Activated B cell treated with CpG ODN at 0.5 μM for 24 hours (primary cell): ENCODE results near the gene L3MBTL4. TPM values are rescaled to one million over a fixed set of nuclear protein-coding genes. Genes with fewer than 3 reads are reported as not detected.
"Not testable (repeated sequence)": the region's sequence is repeated elsewhere in the genome, so short reads cannot be mapped to it uniquely, and the experiment has no call there.

Source experiments
- ATAC-seq: fragments of 200-7000 bp; cut with Tn5 transposase; one replicate; pipeline ENCODE4 v1.10.0; 2021; ENCODE audit warnings: low read depth, mild to moderate bottlenecking, moderate library complexity
- CTCF ChIA-PET: fragments of 350-600 bp; sonication (Branson Sonifier 250); formaldehyde crosslinking; loops from one replicate; lab custom pipeline; 2021; ENCODE audit warnings: antibody characterized with exemption; lab: Charles Lee
- POLR2A ChIA-PET: fragments of 350-600 bp; sonication (Branson Sonifier 250); formaldehyde crosslinking; loops from one replicate; lab custom pipeline; 2021; ENCODE audit warnings: antibody characterized with exemption; lab: Charles Lee
- DNase-seq: peaks from one replicate; pipeline ENCODE4 v3.0.0; 2022
- H3K27ac Mint-ChIP-seq: one replicate; pipeline ENCODE4 v1.8.0; 2020; ENCODE audit warnings: mixed read lengths
- H3K27me3 Mint-ChIP-seq: one replicate; pipeline ENCODE4 v1.8.0; 2021; ENCODE audit warnings: mixed read lengths
- H3K36me3 Mint-ChIP-seq: one replicate; pipeline ENCODE4 v1.8.0; 2021; ENCODE audit warnings: low read depth, mixed read lengths
- H3K4me1 Mint-ChIP-seq: one replicate; pipeline ENCODE4 v1.8.0; 2021; ENCODE audit warnings: mixed read lengths
- H3K4me3 Mint-ChIP-seq: one replicate; pipeline ENCODE4 v1.8.0; 2020; ENCODE audit warnings: mild to moderate bottlenecking, mixed read lengths
- H3K9me3 Mint-ChIP-seq: one replicate; pipeline ENCODE4 v1.8.0; 2020; ENCODE audit warnings: mixed read lengths
- CTCF ChIP-seq: fragments of 200-600 bp; IDR thresholded peaks from one replicate; pipeline ENCODE4 v1.8.0; 2022; ENCODE audit warnings: antibody characterized with exemption, mild to moderate bottlenecking
- intact Hi-C: fragments of 100-400 bp; cut with micrococcal nuclease; formaldehyde crosslinking; loops from one replicate; pipeline ENCODE4 v1.15.1; 2024
- total RNA-seq: library from RNA; stranded (reverse); gene quantifications from 2 replicates; pipeline ENCODE4 v1.2.3, GENCODE V29; 2022

L3MBTL4 gene
- total RNA-seq, 1 donor from 2014 or later = 12.3 TPM

DNA sequence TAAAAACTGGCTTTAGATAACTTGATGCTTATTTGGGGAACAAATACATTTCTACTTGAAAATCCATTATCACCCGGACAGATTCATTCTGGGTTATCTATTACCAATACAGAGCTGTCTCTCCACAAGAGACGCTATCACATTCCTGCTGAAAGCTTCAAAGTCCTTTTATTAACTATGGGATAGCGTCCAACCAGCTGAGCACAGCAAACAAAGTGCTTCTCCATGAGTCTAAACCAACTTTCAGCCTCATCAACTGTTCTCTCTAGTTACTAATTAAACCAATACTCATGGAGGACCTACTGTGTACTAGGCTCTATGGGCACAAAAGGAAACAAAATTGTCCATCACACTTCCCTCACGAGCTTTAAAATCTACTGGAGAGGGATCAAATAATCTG lies 132.8 kb downstream of the L3MBTL4 start:
- Mint-ChIP-seq H3K4me3 (no peak overlapping the region), H3K9me3 (no peaks in the 10 kb centered on the region), H3K4me1 (no peaks in the 10 kb centered on the region), H3K27ac (no peak overlapping the region), H3K36me3 (peaks cover 9% of the 10 kb centered on the region), H3K27me3 (no peaks in the 10 kb centered on the region)
- ATAC-seq = no peak
- intact Hi-C loops = no loop called here
- no peak for DNase-seq
- POLR2A ChIA-PET = no interaction called here
- CTCF ChIA-PET = no interaction called here
- no peak for TF ChIP-seq CTCF

DNA sequence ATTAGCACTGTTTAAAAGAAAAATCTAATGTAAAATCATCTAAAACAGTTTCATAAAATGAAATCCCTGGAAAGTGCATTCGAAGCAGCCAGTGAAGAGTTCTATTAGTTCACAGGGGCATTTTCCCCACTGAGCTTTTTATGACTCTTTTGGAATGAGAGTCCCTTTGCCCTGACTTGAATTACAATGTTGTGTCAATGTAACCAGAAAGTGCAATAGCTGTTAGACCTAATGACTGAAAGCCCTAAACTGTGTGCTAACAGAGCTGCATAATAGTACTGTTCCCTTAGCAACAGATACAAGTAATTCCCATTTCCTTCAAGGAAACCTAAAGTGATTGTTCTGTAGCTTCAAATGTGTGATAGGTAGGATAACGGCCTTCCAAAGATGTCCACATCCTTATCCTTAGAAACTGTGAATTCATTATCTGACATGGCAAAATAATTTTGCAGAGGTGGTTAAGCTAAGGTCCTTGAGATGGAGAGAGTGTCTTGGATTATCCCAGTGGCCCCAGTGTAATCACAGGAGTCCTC lies 134.4 kb downstream of the L3MBTL4 start:
- CTCF ChIA-PET = no interaction called here
- Mint-ChIP-seq H3K4me3 (no peak overlapping the region), H3K27me3 (no peaks in the 10 kb centered on the region), H3K4me1 (no peaks in the 10 kb centered on the region), H3K27ac (no peak overlapping the region), H3K9me3 (no peaks in the 10 kb centered on the region), H3K36me3 (peaks cover 9% of the 10 kb centered on the region)
- POLR2A ChIA-PET = no interaction called here
- no peak for ATAC-seq
- no peak for TF ChIP-seq CTCF
- DNase-seq = no peak
- intact Hi-C loops = no loop called here

DNA sequence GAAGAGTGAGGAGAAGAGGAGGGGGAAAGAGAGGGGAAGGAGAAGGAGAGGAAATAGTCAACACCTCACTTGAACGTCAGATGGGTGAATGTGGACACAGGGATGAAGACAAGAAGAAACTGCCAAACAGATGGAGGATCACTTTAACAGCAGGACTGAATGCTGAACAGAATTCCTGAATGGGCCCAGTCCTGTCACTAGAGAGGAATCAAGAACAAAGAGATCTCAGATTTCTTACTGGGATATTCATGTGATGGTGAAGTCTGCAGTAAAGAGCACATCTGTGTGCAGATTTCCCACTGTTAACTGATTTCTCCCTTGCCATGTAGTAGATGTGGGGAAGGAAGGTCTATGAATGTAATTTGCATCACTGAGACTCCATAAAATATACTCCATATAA lies 135.4 kb downstream of the L3MBTL4 start:
- Mint-ChIP-seq H3K4me3 (no peak overlapping the region), H3K9me3 (no peaks in the 10 kb centered on the region), H3K27me3 (no peaks in the 10 kb centered on the region), H3K4me1 (no peaks in the 10 kb centered on the region), H3K27ac (no peak overlapping the region), H3K36me3 (peaks cover 5% of the 10 kb centered on the region)
- ChIA-PET CTCF (no interaction called here), POLR2A (no interaction called here)
- intact Hi-C loops = no loop called here
- no peak for DNase-seq
- no peak for ATAC-seq
- no peak for TF ChIP-seq CTCF

GRCh38 chr18:6273423-6273822 lies 141.3 kb downstream of the L3MBTL4 start:
- intact Hi-C loops = no loop called here
- no peak for TF ChIP-seq CTCF

DNA sequence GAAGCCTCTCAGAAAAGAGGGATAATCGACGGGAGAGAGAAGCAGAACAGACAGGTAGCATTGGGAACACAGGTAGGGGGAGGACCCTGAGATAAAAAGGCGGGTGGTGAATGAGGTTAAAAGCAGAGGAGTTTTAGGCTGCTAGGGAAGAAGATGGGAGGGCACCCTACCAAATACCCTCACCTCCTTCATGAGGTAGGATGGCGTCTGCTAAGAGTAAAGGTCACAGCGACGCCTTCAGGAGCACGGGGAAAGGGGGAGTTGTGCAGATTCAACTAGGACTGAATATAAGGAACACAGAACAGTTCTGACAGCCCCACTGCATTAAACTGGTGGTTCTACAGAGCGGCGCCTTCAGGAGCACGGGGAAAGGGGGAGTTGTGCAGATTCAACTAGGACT lies 142.6 kb downstream of the L3MBTL4 start:
- H3K4me1 Mint-ChIP-seq, CTCF ChIA-PET, H3K9me3 Mint-ChIP-seq, H3K27ac Mint-ChIP-seq, H3K36me3 Mint-ChIP-seq, ATAC-seq, H3K4me3 Mint-ChIP-seq, intact Hi-C loops, H3K27me3 Mint-ChIP-seq, DNase-seq, POLR2A ChIA-PET: not testable (repeated sequence)

More at GRCh38 chr18:6273423-6273822, 141.3 kb downstream of the L3MBTL4 start:
- Mint-ChIP-seq H3K36me3 (peaks cover 2% of the 10 kb centered on the region), H3K27ac (no peak overlapping the region), H3K27me3 (no peaks in the 10 kb centered on the region), H3K9me3 (no peaks in the 10 kb centered on the region), H3K4me3 (no peak overlapping the region), H3K4me1 (no peaks in the 10 kb centered on the region)
- ATAC-seq (no peak), DNase-seq (no peak)
- ChIA-PET CTCF (no interaction called here), POLR2A (no interaction called here)

DNA sequence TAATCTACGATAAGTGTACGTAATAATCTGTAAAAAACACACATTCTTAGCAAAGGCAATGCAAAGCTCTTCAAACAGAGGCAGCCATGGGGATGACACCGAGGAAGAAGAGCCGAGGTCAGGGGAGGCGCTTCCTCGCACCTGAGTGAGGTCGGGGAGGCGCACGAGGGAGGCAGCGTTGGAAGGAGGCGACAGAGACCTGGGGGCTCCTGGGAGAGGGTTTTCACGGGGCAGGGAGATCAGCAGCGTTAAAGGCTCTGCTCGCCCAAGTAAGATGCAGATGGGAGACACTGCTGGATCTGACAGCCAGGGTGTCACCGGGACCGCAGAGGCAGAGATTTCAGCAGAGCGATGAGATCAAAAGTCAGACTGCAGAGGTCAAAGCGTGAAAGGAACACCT lies 143.1 kb downstream of the L3MBTL4 start:
- H3K4me3 Mint-ChIP-seq = no peak overlapping the region
- DNase-seq = no peak
- CTCF ChIA-PET = no interaction called here
- no peaks in the 10 kb centered on the region for H3K9me3 Mint-ChIP-seq
- POLR2A ChIA-PET = no interaction called here
- no peaks in the 10 kb centered on the region for H3K27me3 Mint-ChIP-seq
- H3K36me3 Mint-ChIP-seq = peaks cover 2% of the 10 kb centered on the region
- intact Hi-C loops = no loop called here
- TF ChIP-seq CTCF = no peak
- ATAC-seq = no peak
- H3K27ac Mint-ChIP-seq = no peak overlapping the region
- H3K4me1 Mint-ChIP-seq = no peaks in the 10 kb centered on the region
